GM10847 (cell line): ENCODE measurements around the gene SYT9.

Experiments
- POLR2A ChIP-seq: IDR thresholded peaks from 2 replicates; pipeline ENCODE4 v1.6.1; 2011; ENCODE audit not compliant: insufficient read length; ENCODE audit errors: extremely low read depth

SYT9 gene

GRCh38 chr11:7311903-7312302 lies 60.2 kb downstream of the SYT9 start:
- no peak for TF ChIP-seq POLR2A

GRCh38 chr11:7314811-7315604 lies 63.3 kb downstream of the SYT9 start:
- TF ChIP-seq POLR2A: no peak

GRCh38 chr11:7319501-7319900 lies 67.8 kb downstream of the SYT9 start:
- TF ChIP-seq POLR2A: no peak

- TF ChIP-seq POLR2A: no peak
Observed at GRCh38 chr11:7320306-7320705, 68.6 kb downstream of the SYT9 start.

GRCh38 chr11:7321473-7322450 lies 70.1 kb downstream of the SYT9 start:
- no peak for TF ChIP-seq POLR2A

GRCh38 chr11:7332451-7332850 lies 80.7 kb downstream of the SYT9 start:
- TF ChIP-seq POLR2A: no peak

- no peak for TF ChIP-seq POLR2A
Observed at GRCh38 chr11:7332962-7333361, 81.3 kb downstream of the SYT9 start.

- no peak for TF ChIP-seq POLR2A
Observed at GRCh38 chr11:7341551-7341950, 89.8 kb downstream of the SYT9 start.

GRCh38 chr11:7347611-7348431 lies 96.1 kb downstream of the SYT9 start:
- no peak for TF ChIP-seq POLR2A

GRCh38 chr11:7348432-7349304 lies 97.0 kb downstream of the SYT9 start:
- no peak for TF ChIP-seq POLR2A

GRCh38 chr11:7351228-7351627 lies 99.5 kb downstream of the SYT9 start:
- TF ChIP-seq POLR2A: no peak

- no peak for TF ChIP-seq POLR2A
Observed at GRCh38 chr11:7353100-7353499, 101.4 kb downstream of the SYT9 start.

GRCh38 chr11:7364660-7365059 lies 113.0 kb downstream of the SYT9 start:
- TF ChIP-seq POLR2A: no peak

GRCh38 chr11:7367803-7368202 lies 116.1 kb downstream of the SYT9 start:
- TF ChIP-seq POLR2A: no peak
